ENCODE measurements around the gene NRCAM.

The NRCAM gene

DNA sequence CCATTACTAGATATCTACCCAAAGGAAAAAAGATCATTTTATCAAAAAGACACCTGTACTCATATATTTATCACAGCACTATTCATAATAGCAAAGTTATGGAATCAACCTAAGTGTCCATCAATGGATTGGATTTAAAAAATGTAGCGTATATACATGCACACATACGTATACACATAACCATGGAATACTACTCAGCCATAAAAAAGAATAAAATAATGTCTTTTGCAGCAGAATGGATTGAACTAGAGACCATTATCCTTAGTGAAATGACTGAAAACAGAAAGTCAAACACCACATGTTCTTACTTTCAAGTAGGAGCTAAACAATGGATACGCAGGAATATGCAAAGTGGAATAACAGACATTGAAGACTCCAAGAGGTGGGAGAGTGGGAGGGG lies 168.4 kb downstream of the NRCAM start:
- H3K9ac ChIP-seq (ENCODE audit: low read length): no peak overlapping the region
- H3K27ac ChIP-seq (ENCODE audit: low read length): no peak overlapping the region
- peaks cover 62% of the 10 kb centered on the region for H3K4me1 ChIP-seq (ENCODE audit: low read length)
- H3K9me3 ChIP-seq (ENCODE audit: insufficient read depth, low read length): no peaks in the 10 kb centered on the region
- TF ChIP-seq, protein P1, sequence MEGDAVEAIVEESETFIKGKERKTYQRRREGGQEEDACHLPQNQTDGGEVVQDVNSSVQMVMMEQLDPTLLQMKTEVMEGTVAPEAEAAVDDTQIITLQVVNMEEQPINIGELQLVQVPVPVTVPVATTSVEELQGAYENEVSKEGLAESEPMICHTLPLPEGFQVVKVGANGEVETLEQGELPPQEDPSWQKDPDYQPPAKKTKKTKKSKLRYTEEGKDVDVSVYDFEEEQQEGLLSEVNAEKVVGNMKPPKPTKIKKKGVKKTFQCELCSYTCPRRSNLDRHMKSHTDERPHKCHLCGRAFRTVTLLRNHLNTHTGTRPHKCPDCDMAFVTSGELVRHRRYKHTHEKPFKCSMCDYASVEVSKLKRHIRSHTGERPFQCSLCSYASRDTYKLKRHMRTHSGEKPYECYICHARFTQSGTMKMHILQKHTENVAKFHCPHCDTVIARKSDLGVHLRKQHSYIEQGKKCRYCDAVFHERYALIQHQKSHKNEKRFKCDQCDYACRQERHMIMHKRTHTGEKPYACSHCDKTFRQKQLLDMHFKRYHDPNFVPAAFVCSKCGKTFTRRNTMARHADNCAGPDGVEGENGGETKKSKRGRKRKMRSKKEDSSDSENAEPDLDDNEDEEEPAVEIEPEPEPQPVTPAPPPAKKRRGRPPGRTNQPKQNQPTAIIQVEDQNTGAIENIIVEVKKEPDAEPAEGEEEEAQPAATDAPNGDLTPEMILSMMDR (IDR thresholded peaks at IDR 0.05; ENCODE audit: low read depth, low read length): no peak
- no peak for TF ChIP-seq EZH2phosphoT487 (IDR thresholded peaks at IDR 0.05; ENCODE audit: low read depth)
- no peak overlapping the region for H3K4me3 ChIP-seq (ENCODE audit: low read length)
- peaks cover 98% of the 10 kb centered on the region for H3K79me2 ChIP-seq (ENCODE audit: low read length)
- H3K36me3 ChIP-seq (replicated peaks; ENCODE audit: low read depth, low read length): peaks cover 4% of the 10 kb centered on the region
- no peaks in the 10 kb centered on the region for H3K27me3 ChIP-seq (ENCODE audit: low read depth, low read length)
- no peak overlapping the region for H3K4me2 ChIP-seq (ENCODE audit: low read length)
- H2AFZ ChIP-seq (ENCODE audit: low read depth, low read length): no peak overlapping the region
- peaks cover 14% of the 10 kb centered on the region for H4K20me1 ChIP-seq (ENCODE audit: insufficient read depth, low read length)

DNA sequence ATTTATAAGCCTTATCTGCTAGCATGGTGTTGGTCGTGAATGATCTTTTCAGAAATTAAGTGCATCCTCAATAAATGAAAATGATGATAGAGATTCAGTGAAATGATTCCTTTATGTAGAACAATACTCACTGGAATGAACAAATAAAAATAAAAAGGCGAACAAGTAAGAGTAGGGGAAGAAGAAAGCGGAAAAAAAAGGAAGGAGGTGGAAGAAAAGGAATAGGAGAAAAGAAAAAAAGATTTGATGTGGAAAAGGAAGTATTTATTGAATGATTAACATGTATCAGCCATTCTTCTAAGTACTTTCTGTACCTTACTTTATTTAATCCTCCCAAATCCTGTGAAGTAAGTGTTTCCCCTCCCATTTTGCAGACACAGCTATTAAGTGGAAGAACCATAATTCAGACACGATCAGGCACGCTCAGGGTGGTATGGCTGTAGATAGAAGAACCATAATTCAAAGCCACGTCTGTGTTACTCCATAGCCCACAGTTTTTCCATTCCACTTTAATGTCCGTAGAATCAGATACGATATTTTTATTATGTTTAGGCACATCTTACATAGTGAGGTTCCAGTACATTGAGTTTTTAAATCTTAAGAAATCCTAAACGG lies 169.8 kb downstream of the NRCAM start:
- peaks cover 14% of the 10 kb centered on the region for H4K20me1 ChIP-seq (ENCODE audit: insufficient read depth, low read length)
- H3K4me3 ChIP-seq (ENCODE audit: low read length): no peak overlapping the region
- H3K9me3 ChIP-seq (ENCODE audit: insufficient read depth, low read length): no peaks in the 10 kb centered on the region
- H3K9ac ChIP-seq (ENCODE audit: low read length): no peak overlapping the region
- H3K27me3 ChIP-seq (ENCODE audit: low read depth, low read length): no peaks in the 10 kb centered on the region
- peaks cover 48% of the 10 kb centered on the region for H3K4me1 ChIP-seq (ENCODE audit: low read length)
- no peak overlapping the region for H3K27ac ChIP-seq (ENCODE audit: low read length)
- no peak overlapping the region for H2AFZ ChIP-seq (ENCODE audit: low read depth, low read length)
- H3K4me2 ChIP-seq (ENCODE audit: low read length): no peak overlapping the region
- peaks cover 88% of the 10 kb centered on the region for H3K79me2 ChIP-seq (ENCODE audit: low read length)
- TF ChIP-seq EZH2phosphoT487 (IDR thresholded peaks at IDR 0.05; ENCODE audit: low read depth): no peak
- TF ChIP-seq, protein P1 (IDR thresholded peaks at IDR 0.05; ENCODE audit: low read depth, low read length): no peak
- peaks cover 4% of the 10 kb centered on the region for H3K36me3 ChIP-seq (replicated peaks; ENCODE audit: low read depth, low read length)

DNA sequence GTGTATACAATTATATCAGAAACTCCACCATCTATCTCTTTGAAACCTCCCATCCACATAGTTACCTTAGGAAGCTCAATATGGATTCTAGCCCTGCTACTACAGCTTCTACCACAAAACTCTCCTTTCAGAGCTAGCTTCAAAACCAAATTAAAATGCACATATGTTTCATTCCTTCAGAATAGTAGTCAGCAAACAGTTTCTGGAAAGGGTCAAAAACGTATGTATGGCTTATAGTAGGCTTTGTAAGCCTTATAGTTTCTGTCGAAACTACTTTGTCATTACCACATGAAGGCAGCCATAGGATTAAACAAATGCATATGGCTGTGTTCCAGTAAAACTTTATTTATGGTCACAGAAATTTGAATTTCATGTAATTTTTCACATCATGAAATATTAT lies 170.5 kb downstream of the NRCAM start:
- H3K79me2 ChIP-seq (ENCODE audit: low read length): peaks cover 85% of the 10 kb centered on the region
- H4K20me1 ChIP-seq (ENCODE audit: insufficient read depth, low read length): peaks cover 14% of the 10 kb centered on the region
- TF ChIP-seq, protein P1 (IDR thresholded peaks at IDR 0.05; ENCODE audit: low read depth, low read length): no peak
- TF ChIP-seq EZH2phosphoT487 (IDR thresholded peaks at IDR 0.05; ENCODE audit: low read depth): no peak

DNA sequence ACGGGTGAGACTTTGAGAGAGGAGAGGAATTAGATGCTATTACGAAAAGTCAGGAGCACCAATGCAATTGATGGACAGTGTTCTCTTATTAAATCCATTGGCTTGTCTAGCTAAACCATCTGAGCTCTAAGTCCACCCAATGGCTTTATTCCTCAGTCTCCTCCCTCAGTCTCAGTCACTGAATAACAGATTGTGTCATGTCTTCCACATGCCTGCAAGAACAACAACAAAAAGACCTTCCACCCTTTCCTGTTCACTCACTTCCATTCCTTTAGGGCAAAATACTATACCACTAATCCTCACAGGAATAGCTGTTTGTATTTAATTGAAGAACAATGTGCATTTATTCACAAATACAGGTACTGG lies 171.2 kb downstream of the NRCAM start:
- peaks cover 14% of the 10 kb centered on the region for H4K20me1 ChIP-seq (ENCODE audit: insufficient read depth, low read length)
- H3K79me2 ChIP-seq (ENCODE audit: low read length): peaks cover 81% of the 10 kb centered on the region
- no peaks in the 10 kb centered on the region for H3K9me3 ChIP-seq (ENCODE audit: insufficient read depth, low read length)
- H3K27ac ChIP-seq (ENCODE audit: low read length): peak overlapping the region; percentile 38
- H3K4me3 ChIP-seq (ENCODE audit: low read length): peak overlapping the region; percentile 22
- peaks cover 33% of the 10 kb centered on the region for H3K4me1 ChIP-seq (ENCODE audit: low read length)
- H3K9ac ChIP-seq (ENCODE audit: low read length): peak overlapping the region; percentile 18; the same call in 1 of the 2 replicates
- H2AFZ ChIP-seq (ENCODE audit: low read depth, low read length): no peak overlapping the region
- TF ChIP-seq, protein P1 (IDR thresholded peaks at IDR 0.05; ENCODE audit: low read depth, low read length): no peak
- TF ChIP-seq EZH2phosphoT487 (IDR thresholded peaks at IDR 0.05; ENCODE audit: low read depth): no peak
- peaks cover 7% of the 10 kb centered on the region for H3K36me3 ChIP-seq (replicated peaks; ENCODE audit: low read depth, low read length)
- peak overlapping the region; percentile 58 for H3K4me2 ChIP-seq (ENCODE audit: low read length)
- H3K27me3 ChIP-seq (ENCODE audit: low read depth, low read length): no peaks in the 10 kb centered on the region

More for the DNA sequence above, 170.5 kb downstream of the NRCAM start:
- Histone ChIP-seq H3K4me2 (ENCODE audit: low read length) (peak overlapping the region; percentile 58), H3K9ac (ENCODE audit: low read length) (no peak overlapping the region), H3K4me3 (ENCODE audit: low read length) (no peak overlapping the region), H3K27ac (ENCODE audit: low read length) (no peak overlapping the region), H3K4me1 (ENCODE audit: low read length) (peaks cover 41% of the 10 kb centered on the region), H3K27me3 (ENCODE audit: low read depth, low read length) (no peaks in the 10 kb centered on the region), H3K36me3 (replicated peaks; ENCODE audit: low read depth, low read length) (peaks cover 4% of the 10 kb centered on the region), H2AFZ (ENCODE audit: low read depth, low read length) (no peak overlapping the region), H3K9me3 (ENCODE audit: insufficient read depth, low read length) (no peaks in the 10 kb centered on the region)

Measured in OCI-LY3 (cell line).